Measurements from ENCODE around the gene ITSN2.

ITSN2 gene

DNA sequence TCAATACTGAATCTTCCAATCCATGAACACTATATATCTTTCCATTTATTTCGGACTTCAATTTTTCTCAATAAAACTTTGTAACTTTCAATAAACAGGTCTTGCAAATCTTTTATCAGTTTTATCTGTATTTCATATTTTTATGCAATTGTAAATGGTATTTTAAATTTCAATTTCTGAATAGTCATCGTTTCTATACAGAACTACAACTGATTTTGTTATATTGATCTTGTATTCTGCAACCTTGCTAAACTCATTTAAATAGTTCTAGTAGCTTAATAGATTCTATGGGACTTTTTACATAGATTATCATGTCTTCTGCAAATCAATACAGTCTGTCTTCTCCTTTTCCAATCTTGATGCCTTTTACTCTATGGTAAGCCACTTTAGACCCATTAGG, 95.1 kb downstream of the ITSN2 start:
- no peak for DNase-seq (ENCODE audit: low read depth)
- TF ChIP-seq, protein P1, sequence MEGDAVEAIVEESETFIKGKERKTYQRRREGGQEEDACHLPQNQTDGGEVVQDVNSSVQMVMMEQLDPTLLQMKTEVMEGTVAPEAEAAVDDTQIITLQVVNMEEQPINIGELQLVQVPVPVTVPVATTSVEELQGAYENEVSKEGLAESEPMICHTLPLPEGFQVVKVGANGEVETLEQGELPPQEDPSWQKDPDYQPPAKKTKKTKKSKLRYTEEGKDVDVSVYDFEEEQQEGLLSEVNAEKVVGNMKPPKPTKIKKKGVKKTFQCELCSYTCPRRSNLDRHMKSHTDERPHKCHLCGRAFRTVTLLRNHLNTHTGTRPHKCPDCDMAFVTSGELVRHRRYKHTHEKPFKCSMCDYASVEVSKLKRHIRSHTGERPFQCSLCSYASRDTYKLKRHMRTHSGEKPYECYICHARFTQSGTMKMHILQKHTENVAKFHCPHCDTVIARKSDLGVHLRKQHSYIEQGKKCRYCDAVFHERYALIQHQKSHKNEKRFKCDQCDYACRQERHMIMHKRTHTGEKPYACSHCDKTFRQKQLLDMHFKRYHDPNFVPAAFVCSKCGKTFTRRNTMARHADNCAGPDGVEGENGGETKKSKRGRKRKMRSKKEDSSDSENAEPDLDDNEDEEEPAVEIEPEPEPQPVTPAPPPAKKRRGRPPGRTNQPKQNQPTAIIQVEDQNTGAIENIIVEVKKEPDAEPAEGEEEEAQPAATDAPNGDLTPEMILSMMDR (conservative IDR thresholded peaks at IDR 0.05; ENCODE audit: control insufficient read depth, insufficient read depth, low read depth, low read length): no peak
- H3K4me3 ChIP-seq (ENCODE audit: control insufficient read depth, low read depth, low read length): no peak overlapping the region

DNA sequence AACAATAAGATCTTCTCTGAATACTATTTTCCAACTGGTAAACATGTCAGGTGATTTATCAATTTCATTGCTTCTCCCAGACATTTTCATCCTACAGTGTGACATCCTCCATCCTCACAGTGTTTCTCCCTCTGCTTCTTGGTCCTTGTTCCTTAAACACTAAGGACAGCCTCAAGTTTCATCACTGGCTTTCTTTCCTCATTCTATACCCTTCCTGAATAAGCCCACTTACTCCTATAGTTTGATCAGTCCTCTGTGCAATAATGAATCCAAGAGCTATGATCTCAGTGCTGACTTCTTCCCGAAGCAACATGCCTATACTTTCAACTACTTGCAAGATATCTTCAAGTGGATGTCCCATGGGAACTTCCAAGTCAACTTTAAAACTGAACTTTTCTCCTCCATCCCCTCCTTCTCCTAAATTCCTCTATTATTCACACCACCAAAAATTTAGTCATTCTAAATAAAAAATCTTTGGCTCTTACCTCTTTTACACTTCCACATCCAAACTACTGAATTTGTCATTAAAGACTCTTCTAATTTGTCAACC, 97.8 kb downstream of the ITSN2 start:
- peak; percentile 69 for DNase-seq (ENCODE audit: low read depth)
- H3K4me3 ChIP-seq (ENCODE audit: control insufficient read depth, low read depth, low read length): no peak overlapping the region
- TF ChIP-seq, protein P1 (conservative IDR thresholded peaks at IDR 0.05; ENCODE audit: control insufficient read depth, insufficient read depth, low read depth, low read length): no peak

DNA sequence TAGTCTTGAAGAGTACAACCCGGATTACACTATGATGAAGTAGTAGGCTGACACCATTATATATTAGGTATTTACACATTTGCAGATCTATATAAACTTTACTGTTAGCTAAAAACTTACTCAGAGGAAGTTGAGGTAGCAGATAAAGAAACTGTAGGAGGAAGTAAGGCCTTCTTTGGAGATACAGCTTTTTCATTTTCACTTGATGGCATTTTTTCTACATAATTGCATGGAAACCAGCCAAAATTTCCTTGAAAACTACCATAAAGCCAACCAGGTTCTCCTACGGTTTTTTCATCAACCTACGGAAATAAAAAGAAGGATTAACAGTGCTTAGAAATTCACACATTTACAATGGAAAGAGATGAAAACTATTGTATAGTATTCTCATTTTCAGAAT, 98.9 kb downstream of the ITSN2 start:
- no peak overlapping the region for H3K4me3 ChIP-seq (ENCODE audit: control insufficient read depth, low read depth, low read length)
- TF ChIP-seq, protein P1 (conservative IDR thresholded peaks at IDR 0.05; ENCODE audit: control insufficient read depth, insufficient read depth, low read depth, low read length): no peak
- DNase-seq (ENCODE audit: low read depth): no peak

DNA sequence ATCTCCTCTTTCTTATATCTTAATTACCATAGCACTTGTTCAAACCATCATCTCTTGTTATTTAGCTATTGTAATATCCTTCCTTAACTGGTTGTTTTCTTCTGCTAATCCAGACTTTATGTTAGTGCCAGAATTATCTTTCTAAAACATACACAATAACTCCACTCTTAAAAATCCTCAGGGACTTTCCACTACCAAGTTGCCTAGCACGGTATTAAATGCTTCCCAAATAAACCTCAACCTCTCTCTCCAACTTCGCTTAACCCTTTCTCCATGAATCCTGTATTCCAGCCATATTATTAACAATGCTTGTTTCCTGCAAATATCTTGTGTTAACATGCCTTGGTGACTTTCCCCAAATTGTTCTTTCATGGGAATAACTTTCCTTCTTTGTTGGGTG, 101.0 kb downstream of the ITSN2 start:
- DNase-seq (ENCODE audit: low read depth): no peak
- TF ChIP-seq, protein P1 (conservative IDR thresholded peaks at IDR 0.05; ENCODE audit: control insufficient read depth, insufficient read depth, low read depth, low read length): no peak
- no peak overlapping the region for H3K4me3 ChIP-seq (ENCODE audit: control insufficient read depth, low read depth, low read length)

DNA sequence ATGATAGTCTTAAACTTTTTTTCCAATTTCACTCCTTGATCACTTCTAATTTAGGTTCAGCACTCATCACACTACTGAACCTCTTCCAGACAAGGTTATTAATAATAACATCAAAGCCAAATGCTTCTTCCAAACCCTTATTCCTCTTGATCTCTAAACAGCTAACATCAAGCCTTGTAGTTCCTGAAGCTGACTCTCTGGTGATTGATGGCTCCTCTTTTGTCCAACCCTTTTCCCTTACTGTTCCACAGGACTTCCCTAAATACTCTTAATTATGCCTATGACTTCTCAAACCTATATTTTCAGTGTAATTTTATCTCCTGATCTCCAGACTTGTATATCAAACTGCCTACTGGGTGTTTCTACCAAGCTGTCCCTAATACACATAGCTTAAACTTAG, 101.6 kb downstream of the ITSN2 start:
- TF ChIP-seq, protein P1 (conservative IDR thresholded peaks at IDR 0.05; ENCODE audit: control insufficient read depth, insufficient read depth, low read depth, low read length): no peak
- no peak for DNase-seq (ENCODE audit: low read depth)
- no peak overlapping the region for H3K4me3 ChIP-seq (ENCODE audit: control insufficient read depth, low read depth, low read length)

DNA sequence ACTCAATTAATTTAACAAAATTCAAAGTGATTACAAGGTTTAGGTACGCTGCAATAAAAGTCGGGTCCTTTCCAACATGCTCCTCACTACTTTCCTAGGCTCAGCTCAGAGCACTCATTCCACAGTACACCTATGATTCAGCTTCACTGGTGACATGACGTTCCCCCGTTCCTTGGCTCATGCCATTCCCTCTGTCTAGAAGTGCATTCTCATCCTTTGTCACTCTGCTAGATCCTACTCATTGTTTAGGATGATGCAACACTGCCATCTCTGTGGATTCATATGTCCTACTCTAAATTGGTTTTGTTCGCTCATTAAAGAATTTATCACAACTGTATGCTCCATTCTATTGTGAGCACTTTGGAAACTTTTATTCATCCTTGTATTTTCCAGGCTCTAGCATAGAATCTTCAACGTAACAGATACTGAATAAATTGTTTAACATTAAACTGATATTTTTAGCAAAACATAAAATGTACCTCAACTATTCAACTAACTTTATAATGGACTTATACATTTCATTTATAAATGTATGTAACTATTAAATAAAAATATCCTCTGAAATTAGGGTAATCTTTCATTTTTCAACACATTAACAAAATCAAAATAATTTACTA, 106.9 kb downstream of the ITSN2 start:
- TF ChIP-seq, protein P1 (conservative IDR thresholded peaks at IDR 0.05; ENCODE audit: control insufficient read depth, insufficient read depth, low read depth, low read length): no peak
- peak; percentile 81 for DNase-seq (ENCODE audit: low read depth)
- no peak overlapping the region for H3K4me3 ChIP-seq (ENCODE audit: control insufficient read depth, low read depth, low read length)

Data from fibroblast of mammary gland (primary cell).